GM12878 (cell line): ENCODE results near the gene CXXC5. TPM values are rescaled to one million over a fixed set of nuclear protein-coding genes. Genes with fewer than 3 reads are reported as not detected.

Experiments used
- ASH2L ChIP-seq: fragments of 300-600, 200-600 bp; sonication (generic); IDR thresholded peaks from 2 replicates; pipeline ENCODE4 v1.6.1; 2017; ENCODE audit warnings: low read depth, mild to moderate bottlenecking, borderline replicate concordance
- ATF2 ChIP-seq: IDR thresholded peaks from 2 replicates; pipeline ENCODE4 v1.6.1; 2012; ENCODE audit warnings: low read length, inconsistent platforms
- CBX3 ChIP-seq: fragments of 200-600 bp; sonication (generic); IDR thresholded peaks from 2 replicates; pipeline ENCODE4 v1.6.1; 2016; ENCODE audit warnings: low read depth, borderline replicate concordance
- CTCF ChIP-seq, 3 experiments: IDR thresholded peaks in 2 of 3; conservative IDR thresholded peaks in 1 of 3; 2 replicates each; pipeline ENCODE4 v1.5.1; 2011; ENCODE audit warnings: low read depth in 3 of 3, low read length in 3 of 3, mild to moderate bottlenecking in 3 of 3, control low read depth in 2 of 3, moderate library complexity in 2 of 3, inconsistent platforms in 1 of 3, mixed read lengths in 1 of 3; ENCODE audit not compliant: control insufficient read depth in 2 of 3, insufficient read depth in 1 of 3; ENCODE audit errors: extremely low read depth in 1 of 3
- CUX1 ChIP-seq: IDR thresholded peaks from 2 replicates; pipeline ENCODE4 v1.6.1; 2012; ENCODE audit warnings: improper control_type of control experiment, low read depth, low read length; ENCODE audit not compliant: insufficient replicate concordance
- E2F4 ChIP-seq: IDR thresholded peaks from 2 replicates; pipeline ENCODE4 v1.6.1; 2012; ENCODE audit warnings: low read depth, low read length, improper control_type of control experiment
- KAT2A ChIP-seq: conservative IDR thresholded peaks from 2 replicates; pipeline ENCODE4 v1.6.1; 2011; ENCODE audit warnings: low read depth, low read length; ENCODE audit not compliant: control insufficient read depth
- MXI1 ChIP-seq: fragments of 150-350 bp; IDR thresholded peaks from 2 replicates; pipeline ENCODE4 v1.6.1; 2011; ENCODE audit warnings: low read depth, mild to moderate bottlenecking, inconsistent platforms, low read length, improper control_type of control experiment
- NRF1 ChIP-seq: conservative IDR thresholded peaks from 2 replicates; pipeline ENCODE4 v1.6.1; 2011; ENCODE audit warnings: mild to moderate bottlenecking, low read depth, low read length, improper control_type of control experiment
- PAX8 ChIP-seq: fragments of 450-650 bp; IDR thresholded peaks from 2 replicates; pipeline ENCODE4 v1.6.1; 2017; ENCODE audit warnings: mild to moderate bottlenecking, moderate library complexity
- PKNOX1 ChIP-seq: fragments of 450-650 bp; IDR thresholded peaks from 2 replicates; pipeline ENCODE4 v1.6.1; 2016; ENCODE audit warnings: mild to moderate bottlenecking
- RAD21 ChIP-seq: IDR thresholded peaks from 2 replicates; pipeline ENCODE4 v1.6.1; 2011; ENCODE audit warnings: mild to moderate bottlenecking, low read depth, low read length, moderate library complexity; ENCODE audit not compliant: insufficient read depth
- SIN3A ChIP-seq: IDR thresholded peaks from 2 replicates; pipeline ENCODE4 v1.6.1; 2012; ENCODE audit warnings: low read depth, low read length, improper control_type of control experiment
- SKIL ChIP-seq: fragments of 450-650 bp; IDR thresholded peaks from 2 replicates; pipeline ENCODE4 v1.6.1; 2017; ENCODE audit warnings: mild to moderate bottlenecking, low read depth, inconsistent platforms; ENCODE audit not compliant: poor library complexity, severe bottlenecking
- polyA plus RNA-seq, 11 experiments: library from polyadenylated mRNA; depleted of rRNA in 4 of 11; unstranded in 6 of 11; stranded (reverse) in 5 of 11; fragments of >200 nt; fragmentation: Nextera tagmentation in 4 of 11; fragmentation: Illumina TruSeq in 1 of 11; extraction: Ambion mirVana in 4 of 11; extraction: Trizol in 1 of 11; gene quantifications; 1 replicate in 1 of 11; 2 replicates in 10 of 11; pipeline versions ENCODE4 v1.2.1 to v1.2.3, GENCODE V29; 2011 to 2016; ENCODE audit warnings: inconsistent platforms in 2 of 11, missing spikeins in 2 of 11, low read depth in 1 of 11
- total RNA-seq, 4 experiments: library from RNA; depleted of rRNA in 3 of 4; stranded (reverse); fragments of >200 nt in 3 of 4; fragmentation: Illumina TruSeq in 1 of 4; extraction: Trizol in 1 of 4; gene quantifications; 2 replicates each; pipeline versions ENCODE4 v1.2.1 to v1.2.3, GENCODE V29; 2013 to 2021

CXXC5 gene
- total and polyA plus RNA-seq, 10 of the 15 experiments (the other 5 are each of a cell fraction or from before 2014, with no cell fraction given): 1.8 to 90.8 (median 40.7) TPM

- TF ChIP-seq CUX1: no peak
- TF ChIP-seq NRF1: no peak
- no peak for TF ChIP-seq CBX3
- TF ChIP-seq CTCF (IDR thresholded peaks at IDR 0.05 in 2 of 3, conservative IDR thresholded peaks at IDR 0.05 in 1 of 3; ENCODE audit: control insufficient read depth in 2 of 3, extremely low read depth in 1 of 3, insufficient read depth in 1 of 3, low read depth in 3 of 3, low read length in 3 of 3): peak in 2 of 3 experiments; percentile 13 to 20; a peak in 2 of 6 replicates
- no peak for TF ChIP-seq PAX8
- TF ChIP-seq SKIL: no peak
- peak; percentile 8; the same call in 1 of the 2 replicates for TF ChIP-seq SIN3A
- TF ChIP-seq E2F4: no peak
- TF ChIP-seq KAT2A: no peak
- no peak for TF ChIP-seq ASH2L
- TF ChIP-seq RAD21: no peak
- no peak for TF ChIP-seq PKNOX1
- peak; percentile 38; the same call in 1 of the 2 replicates for TF ChIP-seq MXI1
- no peak for TF ChIP-seq ATF2
Observed at GRCh38 chr5:139649082-139649991, 1.2 kb downstream of the CXXC5 start (continued).
